HG03159 (cell line): Measurements from ENCODE around the gene CCDC154.
"Not testable (repeated sequence)": the region's sequence is repeated elsewhere in the genome, so short reads cannot be mapped to it uniquely, and the experiment has no call there.

Source experiments
- ATAC-seq: cut with Tn5 transposase; IDR thresholded peaks from one replicate; pipeline ENCODE4 v1.9.1; 2021; ENCODE audit warnings: mild to moderate bottlenecking, moderate library complexity; ENCODE audit not compliant: unreplicated experiment

CCDC154 gene

GRCh38 chr16:1439699-1440074 is 4.7 kb downstream of the CCDC154 start:
- ATAC-seq = not testable (repeated sequence)

DNA sequence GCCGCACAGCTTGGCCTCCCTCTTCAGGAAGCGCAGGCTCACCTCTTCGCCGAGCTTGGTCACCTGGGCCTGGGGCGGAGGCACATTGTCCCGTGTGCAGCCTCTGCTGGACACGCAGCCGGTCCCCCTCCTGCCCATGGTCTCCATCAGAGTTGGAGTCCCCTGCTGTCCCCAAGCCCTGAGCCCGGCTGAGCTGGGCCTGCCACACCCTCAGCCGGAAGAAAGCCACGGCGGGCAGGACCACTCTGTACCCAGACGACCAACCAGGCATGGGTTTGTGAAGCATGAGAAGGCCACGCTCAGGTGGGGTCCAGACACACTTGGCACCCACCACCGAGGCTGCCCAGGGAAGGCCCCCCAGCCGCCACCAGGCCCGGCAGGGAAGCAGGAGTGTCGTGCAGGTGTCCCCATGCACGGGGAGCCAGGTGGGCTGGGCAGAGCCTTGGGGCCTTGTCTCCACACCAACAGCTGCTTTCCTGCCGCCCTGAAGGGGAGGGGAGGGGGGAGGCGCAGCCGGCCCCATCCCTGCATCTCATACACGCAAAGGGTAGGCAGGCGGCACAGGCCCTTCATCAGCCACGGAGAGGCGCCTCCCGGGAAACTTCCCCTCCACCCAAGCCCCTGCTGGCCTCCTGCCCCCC is 5.2 kb downstream of the CCDC154 start:
- ATAC-seq = no peak

DNA sequence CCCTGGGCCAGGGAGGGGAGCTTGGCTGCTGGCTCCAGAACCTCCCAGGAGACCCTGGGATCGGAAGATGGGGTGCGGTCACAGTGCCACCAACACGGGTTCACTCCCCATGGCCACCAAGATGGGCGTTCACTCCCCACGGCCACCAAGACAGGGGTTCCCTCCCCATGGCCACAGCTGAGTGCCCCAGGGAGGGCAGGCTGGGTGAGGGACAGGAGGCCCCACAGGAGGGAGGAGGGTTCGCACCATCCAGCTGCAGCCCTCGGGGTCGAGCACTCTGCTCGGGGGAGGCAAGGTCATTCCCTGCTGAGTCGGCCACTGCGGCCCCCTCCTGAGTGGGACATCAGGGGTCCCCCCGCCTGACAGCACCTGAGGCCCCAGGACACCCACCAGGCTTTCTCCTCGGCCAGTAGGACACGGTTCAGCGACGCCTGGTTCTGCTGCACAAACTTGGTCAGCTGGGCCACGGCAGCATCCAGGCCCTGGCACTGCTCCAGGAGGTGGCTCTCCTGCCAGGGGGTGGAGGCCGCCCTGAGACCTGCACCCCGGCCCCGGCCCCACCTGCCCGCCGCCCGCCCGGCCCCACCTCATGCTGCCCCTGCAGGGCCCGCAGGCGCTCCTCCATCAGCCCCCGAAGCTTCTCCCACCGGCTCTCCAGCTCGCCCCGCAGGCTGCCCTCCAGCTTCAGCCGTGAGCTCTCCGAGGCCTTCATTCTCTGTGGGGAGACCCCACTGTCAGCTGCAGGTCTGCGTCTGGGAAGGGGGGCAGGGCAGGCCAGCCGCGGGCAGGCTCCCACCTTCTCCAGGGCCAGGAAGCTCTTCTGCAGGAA is 5.9 kb downstream of the CCDC154 start:
- no peak for ATAC-seq

DNA sequence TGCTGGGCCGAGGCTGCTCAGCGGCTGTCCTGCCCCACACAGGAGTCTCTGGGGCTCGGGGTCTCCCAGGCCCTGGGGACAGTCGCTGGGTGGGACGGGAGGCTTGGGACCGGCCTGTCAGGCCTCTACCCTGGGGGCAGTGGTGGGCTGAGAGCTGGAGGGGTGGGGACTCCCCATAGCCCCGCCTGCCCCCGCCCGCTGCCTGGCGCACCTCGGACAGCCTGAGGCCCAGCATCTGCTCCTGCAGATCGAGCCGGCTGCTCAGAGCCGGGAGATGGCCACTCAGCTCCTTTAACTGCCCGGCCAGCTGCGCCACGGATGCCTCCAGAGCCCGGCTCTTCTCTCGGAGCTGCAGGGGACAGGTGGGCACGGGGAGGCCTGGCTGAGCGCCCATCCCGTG is 6.8 kb downstream of the CCDC154 start:
- no peak for ATAC-seq

- ATAC-seq = no peak
Observed at GRCh38 chr16:1436731-1437355, 7.5 kb downstream of the CCDC154 start.

DNA sequence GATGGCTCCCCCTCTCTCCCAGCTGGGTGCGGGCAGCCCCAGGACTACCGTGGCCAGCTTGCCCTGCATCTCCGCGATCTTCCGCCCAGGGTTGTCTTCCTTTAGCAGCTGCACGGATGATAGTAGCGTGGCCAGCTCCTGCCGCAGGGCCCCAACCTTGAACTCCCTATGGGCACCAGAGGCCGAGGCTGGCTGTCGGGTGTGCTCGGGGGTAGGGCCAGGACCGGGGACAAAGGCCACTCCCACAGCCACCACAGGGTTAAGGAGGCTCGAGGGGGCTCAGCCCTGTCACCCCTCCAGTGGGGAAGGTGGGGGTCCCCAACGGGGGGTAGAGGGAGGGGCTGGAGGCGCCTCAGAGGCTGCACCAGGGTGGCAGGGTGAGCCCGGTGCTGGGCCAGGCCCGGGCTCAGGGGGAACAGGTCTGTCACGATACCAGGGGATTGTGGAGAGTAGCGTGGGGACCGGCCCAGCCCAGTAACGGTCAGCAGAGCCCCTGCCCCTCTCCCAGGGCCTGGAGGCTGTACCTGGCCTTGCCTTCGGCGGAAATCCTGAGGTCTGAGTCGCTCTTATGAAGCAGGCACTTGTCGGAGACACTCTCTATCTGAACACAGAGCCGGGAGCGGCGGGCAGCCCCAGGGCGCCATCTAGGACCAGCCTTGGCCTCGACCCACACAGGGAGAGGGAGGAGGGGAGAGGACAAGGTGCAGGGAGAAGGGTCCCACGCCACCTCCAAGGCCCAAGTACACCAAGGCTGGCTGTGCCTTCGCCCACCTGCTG is 8.2 kb downstream of the CCDC154 start:
- no peak for ATAC-seq

- no peak for ATAC-seq
Observed at GRCh38 chr16:1434644-1435592, 9.4 kb downstream of the CCDC154 start.

- no peak for ATAC-seq
Observed at GRCh38 chr16:1433756-1434155, 10.6 kb downstream of the CCDC154 start.

DNA sequence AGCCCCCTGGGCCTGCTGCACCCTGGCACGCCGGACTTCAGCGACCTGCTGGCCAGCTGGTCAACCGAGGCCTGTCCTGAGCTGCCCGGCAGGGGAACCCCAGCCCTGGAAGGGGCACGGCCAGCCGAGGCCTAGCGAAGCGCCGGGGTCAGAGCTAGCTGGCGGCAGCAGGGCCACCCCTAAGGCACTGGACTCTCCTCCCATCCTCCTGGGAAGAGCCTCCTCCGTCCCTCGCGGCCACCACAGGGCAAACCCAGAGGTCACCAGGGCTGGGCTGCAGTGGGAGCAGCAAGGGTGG is 11.1 kb downstream of the CCDC154 start:
- no peak for ATAC-seq

GRCh38 chr16:1432388-1433262 is 11.7 kb downstream of the CCDC154 start:
- ATAC-seq = no peak

DNA sequence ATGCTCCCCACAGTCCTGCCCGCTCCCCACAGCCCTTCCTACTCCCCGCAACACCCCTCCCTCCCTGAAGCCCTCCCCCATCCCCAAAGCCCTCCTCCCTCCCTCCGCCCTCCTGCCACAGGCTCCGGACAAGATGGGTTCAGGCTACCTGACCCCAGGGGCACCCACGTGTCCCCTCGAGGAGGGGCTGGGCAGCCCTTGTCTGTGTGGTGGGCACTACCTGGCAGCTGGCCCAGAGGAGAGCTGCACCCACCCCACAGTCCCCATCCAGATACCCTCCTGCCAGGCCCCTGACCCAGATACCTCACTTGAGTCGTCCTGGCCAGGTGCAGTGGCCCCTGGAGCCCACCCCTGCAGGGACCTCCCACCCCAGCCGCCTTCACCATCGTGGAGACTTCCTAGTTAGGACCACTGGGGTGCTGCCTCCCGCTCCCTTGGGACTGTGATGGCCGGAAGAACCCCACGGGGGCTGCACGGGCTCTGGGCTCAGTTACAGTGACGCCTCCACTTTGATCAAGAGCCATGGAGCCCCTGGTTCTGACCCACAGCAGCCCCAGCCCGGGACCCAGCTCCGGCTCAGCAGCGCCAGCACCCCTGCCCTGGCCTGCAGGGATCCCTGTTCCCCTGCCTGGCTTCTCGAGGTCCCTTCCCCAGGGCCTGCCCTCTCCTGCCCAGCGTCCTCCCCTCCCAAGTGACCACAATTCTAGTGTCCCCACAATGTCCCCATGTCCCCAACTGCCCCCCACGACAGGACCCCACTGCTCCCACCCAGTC is 12.7 kb downstream of the CCDC154 start:
- no peak for ATAC-seq

DNA sequence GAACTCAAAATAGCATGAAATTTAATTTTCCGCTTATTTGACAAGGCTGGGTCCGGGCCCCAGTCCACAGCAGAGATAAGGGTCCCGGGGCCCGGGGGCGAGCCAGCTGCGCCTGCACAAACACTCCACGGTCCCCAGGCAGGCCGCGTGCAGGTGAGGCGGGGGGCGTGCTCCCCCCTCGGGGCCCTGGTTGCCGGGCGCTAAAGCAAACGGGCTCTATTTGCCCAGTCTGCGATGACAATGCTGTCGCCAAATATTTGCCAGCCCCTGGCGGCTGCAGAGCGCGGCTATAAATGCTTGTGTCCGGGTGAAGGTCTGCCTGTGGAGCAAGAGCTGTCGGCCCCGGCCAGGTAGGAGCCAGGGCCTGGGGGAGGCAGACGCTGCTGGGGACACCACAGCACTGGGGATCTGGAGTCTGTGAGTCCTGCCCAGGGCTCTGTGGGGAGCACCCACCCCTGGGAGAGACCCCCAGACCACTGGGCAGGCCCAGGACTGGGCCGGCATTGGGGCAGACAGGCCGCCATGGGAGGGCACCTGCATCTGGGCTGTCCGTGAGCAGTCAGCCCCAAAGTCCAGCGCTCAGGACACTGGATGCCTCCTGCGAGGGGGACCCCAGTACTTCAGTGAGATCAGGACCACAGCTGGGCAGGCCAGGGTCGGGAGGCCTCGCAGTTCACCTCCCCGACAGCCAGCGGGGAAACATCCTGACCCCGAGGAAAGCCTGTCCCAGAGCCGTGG is 13.4 kb downstream of the CCDC154 start, which contains the start of gene PERCC1:
PERCC1 (plus strand) TSS at position 320 of the 738 bp plus-strand sequence. CDS start 1,516 bp downstream, outside the sequence.
- ATAC-seq = no peak

- ATAC-seq = no peak
Observed at GRCh38 chr16:1430214-1430758, 14.1 kb downstream of the CCDC154 start.

DNA sequence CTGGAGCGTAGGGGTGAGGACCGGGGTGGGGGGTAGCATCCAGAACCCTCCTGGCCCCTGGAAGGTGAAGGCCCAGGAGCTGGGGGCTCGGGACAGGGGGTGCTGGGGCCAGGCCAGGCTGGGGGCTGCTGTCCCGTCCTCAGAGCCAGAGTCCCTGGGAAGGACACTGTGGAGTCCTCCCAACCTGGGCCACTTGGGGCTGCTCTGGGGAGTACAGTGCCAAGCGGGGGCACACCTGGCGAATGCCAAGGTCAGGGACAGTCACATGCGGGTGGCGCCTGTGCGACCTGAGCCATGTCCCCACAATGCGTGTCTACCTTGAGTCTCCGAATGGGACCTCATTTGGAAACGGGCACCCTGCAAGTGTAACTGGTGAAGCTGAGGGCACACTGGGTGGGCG is 14.7 kb downstream of the CCDC154 start:
- ATAC-seq = no peak

DNA sequence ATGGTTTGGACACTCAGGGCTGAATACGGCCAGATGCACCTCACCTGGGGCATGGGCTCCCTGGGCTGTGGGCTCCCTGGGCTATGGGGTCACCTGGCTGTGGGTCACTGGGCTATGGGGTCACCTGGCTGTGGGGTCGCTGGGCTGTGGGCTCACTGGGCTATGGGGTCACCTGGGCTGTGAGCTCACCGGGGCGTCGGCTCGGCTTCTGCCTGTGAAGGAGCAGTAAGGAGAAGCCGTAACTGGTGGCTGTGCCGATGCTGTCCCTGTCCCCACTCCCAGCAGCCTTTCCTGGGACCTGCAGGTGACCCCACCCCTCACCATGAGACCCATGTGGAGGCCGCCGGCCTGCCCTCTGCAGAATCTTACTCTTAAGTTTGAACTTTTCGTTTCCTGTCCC is 15.3 kb downstream of the CCDC154 start:
- no peak for ATAC-seq

DNA sequence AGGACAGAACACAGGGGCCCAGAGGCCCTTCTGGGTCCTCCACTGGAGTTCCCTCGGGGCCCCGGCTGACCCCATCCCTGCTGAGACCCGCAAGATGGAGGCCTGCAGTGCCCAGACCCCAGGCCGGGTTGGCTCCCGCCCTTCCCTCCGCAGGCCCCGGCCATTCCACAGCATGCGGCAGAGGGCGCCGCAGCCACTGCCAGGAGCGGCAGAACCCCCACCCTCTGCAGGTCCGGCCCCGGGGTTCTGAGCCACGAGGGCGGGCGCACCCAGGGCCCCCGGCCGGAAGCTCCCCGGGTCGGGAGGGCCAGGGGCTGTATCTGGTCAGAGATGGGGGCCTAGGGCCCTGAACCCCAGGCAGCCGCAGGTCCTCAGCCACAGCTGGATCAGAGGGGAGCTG is 15.8 kb downstream of the CCDC154 start:
- ATAC-seq = no peak
